Body of pancreas (tissue), 4 donors: ENCODE data around the gene ARHGAP26.

Source experiments
- POLR2A ChIP-seq, 3 donors: fragments of 450-650 bp; IDR thresholded peaks; one replicate each; pipeline ENCODE4 v1.6.1; 2016; ENCODE audit warnings: antibody characterized with exemption in 3 of 3, mild to moderate bottlenecking in 2 of 3
- TF ChIP-seq, protein P1 (sequence below), 7 experiments: fragments of 450-650 bp in 4 of 7; fragments of 200-600 bp in 3 of 7; sonication (generic) in 3 of 7; IDR thresholded peaks; one replicate each; pipeline ENCODE4 v1.5.1; 2016 to 2019; ENCODE audit warnings: antibody characterized with exemption in 7 of 7

DNA sequence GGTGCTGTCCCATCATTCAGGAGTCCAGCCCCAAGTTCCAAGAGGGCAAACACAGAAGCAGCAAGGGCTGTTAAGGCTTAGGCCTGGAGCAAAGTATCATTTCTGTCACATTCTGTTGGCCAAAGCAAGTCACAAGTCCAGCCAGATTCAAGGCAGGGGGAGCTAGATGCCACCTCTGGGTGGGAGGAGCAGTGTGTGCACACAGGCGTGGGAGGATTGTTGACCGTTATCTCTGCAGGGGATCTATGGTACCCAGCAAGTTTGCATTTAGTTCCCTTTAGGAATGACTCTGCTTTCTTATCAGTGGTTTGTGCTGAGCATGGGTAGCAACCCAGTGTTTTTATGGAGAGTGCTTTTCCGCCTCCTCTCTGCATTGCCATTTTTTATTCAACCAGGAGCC lies 354.4 kb downstream of the ARHGAP26 start:
- TF ChIP-seq POLR2A (IDR thresholded peaks at IDR 0.05): no peak
- TF ChIP-seq, protein P1, sequence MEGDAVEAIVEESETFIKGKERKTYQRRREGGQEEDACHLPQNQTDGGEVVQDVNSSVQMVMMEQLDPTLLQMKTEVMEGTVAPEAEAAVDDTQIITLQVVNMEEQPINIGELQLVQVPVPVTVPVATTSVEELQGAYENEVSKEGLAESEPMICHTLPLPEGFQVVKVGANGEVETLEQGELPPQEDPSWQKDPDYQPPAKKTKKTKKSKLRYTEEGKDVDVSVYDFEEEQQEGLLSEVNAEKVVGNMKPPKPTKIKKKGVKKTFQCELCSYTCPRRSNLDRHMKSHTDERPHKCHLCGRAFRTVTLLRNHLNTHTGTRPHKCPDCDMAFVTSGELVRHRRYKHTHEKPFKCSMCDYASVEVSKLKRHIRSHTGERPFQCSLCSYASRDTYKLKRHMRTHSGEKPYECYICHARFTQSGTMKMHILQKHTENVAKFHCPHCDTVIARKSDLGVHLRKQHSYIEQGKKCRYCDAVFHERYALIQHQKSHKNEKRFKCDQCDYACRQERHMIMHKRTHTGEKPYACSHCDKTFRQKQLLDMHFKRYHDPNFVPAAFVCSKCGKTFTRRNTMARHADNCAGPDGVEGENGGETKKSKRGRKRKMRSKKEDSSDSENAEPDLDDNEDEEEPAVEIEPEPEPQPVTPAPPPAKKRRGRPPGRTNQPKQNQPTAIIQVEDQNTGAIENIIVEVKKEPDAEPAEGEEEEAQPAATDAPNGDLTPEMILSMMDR (IDR thresholded peaks at IDR 0.05): no peak
